ENCODE data around the gene APPL2. TPM values are rescaled to one million over a fixed set of nuclear protein-coding genes. Genes with fewer than 3 reads are reported as not detected.
"Not testable (repeated sequence)": the region's sequence is repeated elsewhere in the genome, so short reads cannot be mapped to it uniquely, and the experiment has no call there.

Gene APPL2
- total and polyA plus RNA-seq, 10 donors = 11.0 to 75.6 (median 45.7) TPM

DNA sequence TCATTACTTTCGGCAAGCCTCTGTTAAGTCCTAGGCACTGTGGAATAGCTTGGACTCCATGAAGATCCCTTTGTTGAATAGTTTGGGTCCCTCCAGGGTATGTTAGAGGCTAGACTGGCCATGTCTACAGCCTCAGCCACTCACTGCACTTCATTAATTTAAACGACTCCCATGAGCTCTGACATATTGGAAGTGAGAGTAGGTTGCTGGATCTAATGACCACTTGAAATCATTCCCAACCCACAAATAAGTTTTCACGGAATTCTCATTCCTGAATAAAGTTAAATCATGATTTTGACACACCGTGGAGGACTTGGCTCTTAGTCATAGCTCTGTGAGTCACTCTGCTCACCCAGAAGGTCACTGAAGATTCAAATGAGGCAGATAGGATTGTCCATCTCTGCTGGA lies 21.4 kb upstream of the APPL2 start:
- no peak for DNase-seq
- Histone ChIP-seq H3K9me3 (peaks cover 0 to 6% (median 0%) of the 10 kb centered on the region in 8 donors), H3K4me1 (no peaks in the 10 kb centered on the region), H3K4me3 (no peak overlapping the region), H3K36me3 (no peaks in the 10 kb centered on the region), H3K27ac (no peak overlapping the region), H3K27me3 (replicated peaks in 1 of 7) (peaks cover 0 to 8% (median 0%) of the 10 kb centered on the region in 7 donors)
- intact Hi-C loops (cut with DNase I; ENCODE audit: low total_unique reads) = no loop called here
- TF ChIP-seq POLR2A (IDR thresholded peaks at IDR 0.05) (no peak), POLR2AphosphoS5 (IDR thresholded peaks at IDR 0.05) (no peak)
- TF ChIP-seq, protein P1, sequence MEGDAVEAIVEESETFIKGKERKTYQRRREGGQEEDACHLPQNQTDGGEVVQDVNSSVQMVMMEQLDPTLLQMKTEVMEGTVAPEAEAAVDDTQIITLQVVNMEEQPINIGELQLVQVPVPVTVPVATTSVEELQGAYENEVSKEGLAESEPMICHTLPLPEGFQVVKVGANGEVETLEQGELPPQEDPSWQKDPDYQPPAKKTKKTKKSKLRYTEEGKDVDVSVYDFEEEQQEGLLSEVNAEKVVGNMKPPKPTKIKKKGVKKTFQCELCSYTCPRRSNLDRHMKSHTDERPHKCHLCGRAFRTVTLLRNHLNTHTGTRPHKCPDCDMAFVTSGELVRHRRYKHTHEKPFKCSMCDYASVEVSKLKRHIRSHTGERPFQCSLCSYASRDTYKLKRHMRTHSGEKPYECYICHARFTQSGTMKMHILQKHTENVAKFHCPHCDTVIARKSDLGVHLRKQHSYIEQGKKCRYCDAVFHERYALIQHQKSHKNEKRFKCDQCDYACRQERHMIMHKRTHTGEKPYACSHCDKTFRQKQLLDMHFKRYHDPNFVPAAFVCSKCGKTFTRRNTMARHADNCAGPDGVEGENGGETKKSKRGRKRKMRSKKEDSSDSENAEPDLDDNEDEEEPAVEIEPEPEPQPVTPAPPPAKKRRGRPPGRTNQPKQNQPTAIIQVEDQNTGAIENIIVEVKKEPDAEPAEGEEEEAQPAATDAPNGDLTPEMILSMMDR (IDR thresholded peaks at IDR 0.05 in 8 of 11, conservative IDR thresholded peaks at IDR 0.05 in 3 of 11) = no peak
- 74 to 84% (median 81%) methylated on average over 4 of the region's 4 CpGs for WGBS, 5 donors

DNA sequence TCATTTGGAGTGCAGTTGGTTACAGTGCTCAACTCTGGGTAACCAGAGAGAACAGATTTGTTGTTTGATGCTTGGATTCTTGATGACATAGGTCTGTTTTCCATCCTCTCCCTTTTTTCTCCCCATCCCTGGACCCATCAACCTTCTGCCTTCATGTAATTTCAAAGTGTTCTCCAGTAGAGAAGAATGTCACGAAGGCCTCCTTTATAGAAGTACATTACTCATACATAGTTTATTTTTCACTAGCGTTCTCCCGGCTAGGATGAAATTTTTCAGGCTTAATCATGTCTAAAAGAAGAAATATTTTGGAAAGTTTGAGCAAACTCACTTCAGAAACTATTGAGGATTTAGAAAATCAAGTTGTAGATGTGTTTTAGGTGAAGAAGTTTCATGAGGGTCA lies 20.9 kb upstream of the APPL2 start:
- TF ChIP-seq, protein P1 (IDR thresholded peaks at IDR 0.05 in 8 of 11, conservative IDR thresholded peaks at IDR 0.05 in 3 of 11) = no peak
- TF ChIP-seq POLR2A (IDR thresholded peaks at IDR 0.05) (no peak), POLR2AphosphoS5 (IDR thresholded peaks at IDR 0.05) (no peak)
- 86 to 98% (median 94%) methylated on average over 3 of the region's 3 CpGs for WGBS, 5 donors
- no peak overlapping the region for H3K27ac ChIP-seq

DNA sequence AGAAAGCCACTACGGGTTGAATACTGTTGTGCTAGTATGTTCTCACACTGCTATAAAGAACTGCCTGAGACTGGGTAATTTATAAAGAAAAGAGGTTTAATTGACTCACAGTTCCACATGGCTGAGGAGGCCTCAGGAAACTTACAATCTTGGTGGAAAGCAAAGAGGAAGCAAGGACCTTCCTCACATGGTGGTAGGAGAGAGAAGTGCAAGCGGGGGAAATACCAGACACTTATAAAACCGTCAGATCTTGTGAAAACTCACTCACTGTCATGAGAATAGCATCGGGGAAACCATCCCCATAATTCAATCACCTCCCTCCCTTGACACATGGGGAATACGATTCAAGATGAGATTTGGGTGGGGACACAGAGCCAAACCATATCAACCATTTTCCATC lies 20.5 kb upstream of the APPL2 start:
- intact Hi-C loops (cut with DNase I; ENCODE audit: low total_unique reads); H3K4me3 ChIP-seq; H3K27ac ChIP-seq; H3K9me3 ChIP-seq; DNase-seq; H3K27me3 ChIP-seq (replicated peaks in 1 of 7); H3K36me3 ChIP-seq; H3K4me1 ChIP-seq: not testable (repeated sequence)
- WGBS, 5 donors = 73 to 83% (median 82%) methylated on average over 5 of the region's 5 CpGs

More for the DNA sequence above, 20.9 kb upstream of the APPL2 start:
- H3K9me3 ChIP-seq = peaks cover 0 to 6% (median 0%) of the 10 kb centered on the region in 8 donors
- H3K4me1 ChIP-seq = no peaks in the 10 kb centered on the region
- peaks cover 0 to 8% (median 0%) of the 10 kb centered on the region in 7 donors for H3K27me3 ChIP-seq (replicated peaks in 1 of 7)
- DNase-seq = no peak
- H3K36me3 ChIP-seq = no peaks in the 10 kb centered on the region
- intact Hi-C loops (cut with DNase I; ENCODE audit: low total_unique reads) = no loop called here
- no peak overlapping the region for H3K4me3 ChIP-seq

DNA sequence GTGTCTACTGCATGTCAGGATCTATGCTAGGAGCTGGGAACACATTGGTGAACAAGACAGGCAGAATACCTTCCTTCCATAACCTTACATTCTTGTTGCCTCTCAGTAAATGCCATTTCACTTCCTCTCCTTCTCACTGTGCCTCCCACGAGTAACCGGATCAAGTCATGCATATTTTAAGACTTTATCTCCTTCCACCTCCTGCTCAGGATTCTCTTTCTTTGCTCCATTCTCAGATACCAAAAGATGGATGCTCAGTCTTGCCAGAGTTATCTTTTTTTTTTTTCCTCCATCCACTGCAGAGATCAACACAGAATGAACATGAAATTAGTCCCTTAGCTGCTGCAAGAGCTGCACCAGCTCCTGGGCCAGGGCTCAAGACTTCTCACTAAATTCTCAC lies 20.0 kb upstream of the APPL2 start:
- TF ChIP-seq POLR2AphosphoS5 (IDR thresholded peaks at IDR 0.05) (no peak), POLR2A (IDR thresholded peaks at IDR 0.05) (no peak)
- TF ChIP-seq, protein P1 (IDR thresholded peaks at IDR 0.05 in 8 of 11, conservative IDR thresholded peaks at IDR 0.05 in 3 of 11) = no peak
- intact Hi-C loops (cut with DNase I; ENCODE audit: low total_unique reads) = no loop called here
- Histone ChIP-seq H3K9me3 (peaks cover 0 to 6% (median 0%) of the 10 kb centered on the region in 8 donors), H3K27me3 (replicated peaks in 1 of 7) (no peaks in the 10 kb centered on the region), H3K4me3 (no peak overlapping the region), H3K4me1 (no peaks in the 10 kb centered on the region), H3K36me3 (no peaks in the 10 kb centered on the region), H3K27ac (no peak overlapping the region)
- DNase-seq = no peak
- 31 to 55% (median 40%) methylated on average over 2 of the region's 2 CpGs for WGBS, 5 donors

All from spleen (tissue), 11 donors.